Upper lobe of left lung (tissue), 4 donors: Measurements from ENCODE around the gene KRT1.

Source experiments
- CTCF ChIP-seq, 6 experiments: fragments of 450-650 bp in 4 of 6; fragments of 200-600 bp in 2 of 6; sonication (generic) in 2 of 6; IDR thresholded peaks; one replicate each; pipeline ENCODE4 v1.5.1; 2016 to 2019; ENCODE audit warnings: antibody characterized with exemption in 6 of 6
- POLR2A ChIP-seq, 4 donors: fragments of 450-650 bp; IDR thresholded peaks; one replicate each; pipeline ENCODE4 v1.5.1; 2016 to 2017; ENCODE audit warnings: antibody characterized with exemption in 4 of 4, mild to moderate bottlenecking in 2 of 4

GRCh38 chr12:52631676-52632459 is 48.3 kb downstream of the KRT1 start:
- TF ChIP-seq CTCF (IDR thresholded peaks at IDR 0.05) (no peak), POLR2A (IDR thresholded peaks at IDR 0.05) (no peak)
